Glomerular endothelial cell (primary cell): ENCODE data around the gene ACVR2B. TPM values are rescaled to one million over a fixed set of nuclear protein-coding genes. Genes with fewer than 3 reads are reported as not detected.

Experiments used
- DNase-seq: peaks from one replicate; pipeline ENCODE4 v3.0.0-alpha.2; 2011; ENCODE audit warnings: low read depth, low spot score; ENCODE audit errors: extremely low read depth
- total RNA-seq: library from RNA; depleted of rRNA; stranded (reverse); fragments of >200 nt; gene quantifications from 2 replicates; pipeline ENCODE4 v1.2.3, GENCODE V29; 2015

The ACVR2B gene
- total RNA-seq, 1 donor from 2014 or later, result 4.8 TPM

GRCh38 chr3:38480093-38480445 lies 26.4 kb downstream of the ACVR2B start:
- DNase-seq, result no peak

GRCh38 chr3:38480930-38481329 lies 27.2 kb downstream of the ACVR2B start:
- no peak for DNase-seq

- no peak for DNase-seq
These were observed 29.3 kb downstream of the ACVR2B start for GRCh38 chr3:38482951-38483350.

GRCh38 chr3:38487323-38487722 lies 33.6 kb downstream of the ACVR2B start:
- no peak for DNase-seq

GRCh38 chr3:38488949-38489348 lies 35.3 kb downstream of the ACVR2B start:
- no peak for DNase-seq

GRCh38 chr3:38489766-38490165 lies 36.1 kb downstream of the ACVR2B start:
- DNase-seq, result no peak

- DNase-seq, result no peak
These were observed 36.8 kb downstream of the ACVR2B start for GRCh38 chr3:38490281-38491030.

- DNase-seq, result no peak
These were observed 37.5 kb downstream of the ACVR2B start for GRCh38 chr3:38491215-38491614.

- DNase-seq, result peak; percentile 20
These were observed 39.3 kb downstream of the ACVR2B start for GRCh38 chr3:38493031-38493430.

- peak; percentile 36 for DNase-seq
These were observed 42.6 kb downstream of the ACVR2B start, which contains the start of gene EXOG for GRCh38 chr3:38496131-38496910. EXOG (plus strand) TSS chr3:38496340; CDS start chr3:38496368, 28 bp downstream.

- DNase-seq, result no peak
These were observed 43.3 kb downstream of the ACVR2B start for GRCh38 chr3:38497031-38497430.

- DNase-seq, result no peak
These were observed 47.2 kb downstream of the ACVR2B start for GRCh38 chr3:38500688-38501417.

GRCh38 chr3:38507120-38507519 lies 53.4 kb downstream of the ACVR2B start:
- no peak for DNase-seq

- no peak for DNase-seq
These were observed 56.0 kb downstream of the ACVR2B start for GRCh38 chr3:38509732-38510131.

- DNase-seq, result no peak
These were observed 56.9 kb downstream of the ACVR2B start for GRCh38 chr3:38510631-38511030.

- no peak for DNase-seq
These were observed 57.9 kb downstream of the ACVR2B start for GRCh38 chr3:38511546-38511945.

GRCh38 chr3:38515367-38515766 lies 61.7 kb downstream of the ACVR2B start:
- DNase-seq, result no peak

GRCh38 chr3:38516669-38517068 lies 63.0 kb downstream of the ACVR2B start:
- no peak for DNase-seq

GRCh38 chr3:38519000-38519399 lies 65.3 kb downstream of the ACVR2B start:
- no peak for DNase-seq

GRCh38 chr3:38519651-38520050 lies 66.0 kb downstream of the ACVR2B start:
- no peak for DNase-seq

- peak; percentile 77 for DNase-seq
These were observed 67.8 kb downstream of the ACVR2B start for GRCh38 chr3:38521391-38521987.
